SK-N-SH (cell line): ENCODE results near the gene MYO3A. TPM values are rescaled to one million over a fixed set of nuclear protein-coding genes. Genes with fewer than 3 reads are reported as not detected.

Source experiments
- CTCF ChIA-PET: fragments of 300-600, 350-600 bp; formaldehyde crosslinking; extraction: SDS; loops from one replicate; lab custom pipeline; 2021; lab: Yijun Ruan, JAX
- POLR2A ChIA-PET: fragments of 350-600 bp; sonication (Branson Sonifier 250); formaldehyde crosslinking; extraction: SDS; loops from one replicate; lab custom pipeline; 2020; ENCODE audit warnings: antibody characterized with exemption, inconsistent platforms; lab: Yijun Ruan, JAX
- DNase-seq: peaks from one replicate; pipeline ENCODE4 v3.0.0; 2012
- H2AFZ ChIP-seq: fragments of 200-600 bp; sonication (generic); 2 replicates; pipeline ENCODE4 v1.8.1; 2016; ENCODE audit warnings: antibody characterized with exemption, mild to moderate bottlenecking, low read depth
- H3F3A ChIP-seq: fragments of 200-600 bp; sonication (generic); replicated peaks from 2 replicates; pipeline ENCODE3; 2016; ENCODE audit warnings: antibody characterized with exemption, mild to moderate bottlenecking; ENCODE audit not compliant: insufficient read depth
- H3K27ac ChIP-seq, 2 experiments: fragments of 200-500 bp in 1 of 2; fragments of 200-600 bp in 1 of 2; sonication (Bioruptor generic) in 1 of 2; sonication (generic), shearing (Covaris generic) in 1 of 2; 2 replicates each; pipeline versions ENCODE4 v1.5.1 to v1.6.1; 2014 to 2016; ENCODE audit warnings: low read depth in 2 of 2, inconsistent platforms in 1 of 2, low read length in 1 of 2, mild to moderate bottlenecking in 1 of 2, mixed read lengths in 1 of 2
- H3K27me3 ChIP-seq: fragments of 200-600 bp; sonication (generic), shearing (Covaris generic); 2 replicates; pipeline ENCODE4 v1.6.1; 2016; ENCODE audit warnings: mixed run types; ENCODE audit not compliant: insufficient read depth
- H3K36me3 ChIP-seq, 2 experiments: fragments of 200-500 bp in 1 of 2; fragments of 200-600 bp in 1 of 2; sonication (Bioruptor generic) in 1 of 2; sonication (generic) in 1 of 2; replicated peaks in 1 of 2; 2 replicates each; pipeline versions ENCODE3 to v1.5.1; 2014 to 2016; ENCODE audit warnings: low read length in 1 of 2, mild to moderate bottlenecking in 1 of 2; ENCODE audit not compliant: insufficient read depth in 2 of 2, control insufficient read depth in 1 of 2
- H3K4me1 ChIP-seq, 2 experiments: fragments of 200-500 bp in 1 of 2; fragments of 200-600 bp in 1 of 2; sonication (Bioruptor generic) in 1 of 2; sonication (generic), shearing (Covaris generic) in 1 of 2; 2 replicates each; pipeline versions ENCODE4 v1.5.1 to v1.6.1; 2014 to 2016; ENCODE audit warnings: low read depth in 1 of 2, low read length in 1 of 2, mixed run types in 1 of 2; ENCODE audit not compliant: insufficient read depth in 2 of 2, control insufficient read depth in 1 of 2
- H3K4me2 ChIP-seq: fragments of 200-600 bp; sonication (generic), shearing (Covaris generic); 2 replicates; pipeline ENCODE4 v1.6.1; 2017; ENCODE audit warnings: mixed run types
- H3K4me3 ChIP-seq, 2 experiments: fragments of 200-500 bp in 1 of 2; fragments of 200-600 bp in 1 of 2; sonication (Bioruptor generic) in 1 of 2; sonication (generic), shearing (Covaris generic) in 1 of 2; 2 replicates each; pipeline versions ENCODE4 v1.5.1 to v1.8.1; 2014 to 2016; ENCODE audit warnings: low read depth in 2 of 2, inconsistent platforms in 1 of 2, low read length in 1 of 2, mild to moderate bottlenecking in 1 of 2, mixed read lengths in 1 of 2, moderate library complexity in 1 of 2
- H3K79me2 ChIP-seq: fragments of 200-600 bp; sonication (generic); 2 replicates; pipeline ENCODE4 v1.8.1; 2017; ENCODE audit warnings: mild to moderate bottlenecking; ENCODE audit not compliant: insufficient read depth
- H3K9ac ChIP-seq: fragments of 200-600 bp; sonication (generic); 2 replicates; pipeline ENCODE4 v1.6.1; 2017; ENCODE audit warnings: mixed run types
- H3K9me2 ChIP-seq: fragments of 200-600 bp; sonication (generic); 2 replicates; pipeline ENCODE4 v1.6.1; 2017; ENCODE audit warnings: mixed run types
- H3K9me3 ChIP-seq: fragments of 200-600 bp; sonication (generic); 2 replicates; pipeline ENCODE4 v1.6.1; 2017; ENCODE audit warnings: mixed run types, mild to moderate bottlenecking, moderate library complexity
- H4K20me1 ChIP-seq: fragments of 200-600 bp; sonication (generic); 2 replicates; pipeline ENCODE4 v1.6.1; 2017; ENCODE audit warnings: mild to moderate bottlenecking, mixed run types; ENCODE audit not compliant: insufficient read depth
- FOXM1 ChIP-seq: IDR thresholded peaks from 2 replicates; pipeline ENCODE4 v1.4.0; 2012; ENCODE audit warnings: low read depth, mild to moderate bottlenecking
- MXI1 ChIP-seq: IDR thresholded peaks from 2 replicates; pipeline ENCODE4 v1.6.1; 2012; ENCODE audit warnings: mild to moderate bottlenecking, low read depth, low read length, improper control_type of control experiment
- PBX3 ChIP-seq: IDR thresholded peaks from 2 replicates; pipeline ENCODE4; 2012
- RCOR1 ChIP-seq: fragments of 150-350 bp; IDR thresholded peaks from 2 replicates; pipeline ENCODE4 v1.6.1; 2017; ENCODE audit warnings: antibody characterized with exemption, low read length
- REST ChIP-seq: IDR thresholded peaks from 2 replicates; pipeline ENCODE4 v1.6.1; 2012; ENCODE audit warnings: mild to moderate bottlenecking, low read depth, low read length, moderate library complexity
- RXRA ChIP-seq: IDR thresholded peaks from 2 replicates; pipeline ENCODE4 v1.4.0; 2012; ENCODE audit warnings: low read depth, mild to moderate bottlenecking, borderline replicate concordance
- SIN3A ChIP-seq: IDR thresholded peaks from 2 replicates; pipeline ENCODE4 v1.6.1; 2012; ENCODE audit warnings: low read depth, mild to moderate bottlenecking, low read length, moderate library complexity, borderline replicate concordance
- WGBS: methylation state at CpG from one replicate; pipeline ENCODE4 v1.1.6; 2017; ENCODE audit warnings: low lambda C conversion rate; 5-methylcytosine and 5-hydroxymethylcytosine counted together
- polyA plus RNA-seq, 3 experiments: library from polyadenylated mRNA; depleted of rRNA; stranded (reverse); fragments of >200 nt; gene quantifications; 2 replicates each; pipeline ENCODE4 v1.2.3, GENCODE V29; 2012
- TF ChIP-seq, protein P1 (sequence below): fragments of 200-600 bp; sonication (generic); IDR thresholded peaks from 2 replicates; pipeline ENCODE4 v1.6.1; 2017; ENCODE audit warnings: antibody characterized with exemption, mild to moderate bottlenecking, moderate library complexity
- TF ChIP-seq, protein P2 (sequence below): fragments of 150-350 bp; IDR thresholded peaks from 2 replicates; pipeline ENCODE4 v1.6.1; 2016; ENCODE audit warnings: mild to moderate bottlenecking, low read depth, low read length

Gene MYO3A
- polyA plus RNA-seq, 1 of the 3 experiments (the other 2 are of a cell fraction): not detected

DNA sequence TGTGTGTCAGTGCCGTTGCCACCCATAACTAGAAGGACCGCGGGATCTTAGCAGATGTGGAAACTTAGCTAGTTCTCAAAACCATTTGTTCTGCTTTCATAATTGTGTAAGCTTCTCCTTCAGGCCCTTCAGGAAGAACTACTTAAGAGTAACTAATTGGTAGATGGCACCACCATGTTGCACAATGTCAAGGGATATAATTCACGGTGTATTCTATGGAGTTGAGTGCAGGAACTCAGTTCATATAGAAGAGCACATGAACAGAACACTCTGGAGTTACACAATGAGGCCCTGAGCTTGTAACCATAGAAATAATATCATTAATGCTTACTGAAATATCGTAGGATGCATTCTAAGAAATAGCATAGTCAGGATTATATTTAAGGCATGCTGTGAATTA lies 156.0 kb downstream of the MYO3A start:
- no peak overlapping the region for H3K27ac ChIP-seq
- no peaks in the 10 kb centered on the region for H3K4me1 ChIP-seq
- H3K27me3 ChIP-seq: no peaks in the 10 kb centered on the region
- no peak for TF ChIP-seq PBX3
- TF ChIP-seq REST: no peak
- TF ChIP-seq, protein P1, sequence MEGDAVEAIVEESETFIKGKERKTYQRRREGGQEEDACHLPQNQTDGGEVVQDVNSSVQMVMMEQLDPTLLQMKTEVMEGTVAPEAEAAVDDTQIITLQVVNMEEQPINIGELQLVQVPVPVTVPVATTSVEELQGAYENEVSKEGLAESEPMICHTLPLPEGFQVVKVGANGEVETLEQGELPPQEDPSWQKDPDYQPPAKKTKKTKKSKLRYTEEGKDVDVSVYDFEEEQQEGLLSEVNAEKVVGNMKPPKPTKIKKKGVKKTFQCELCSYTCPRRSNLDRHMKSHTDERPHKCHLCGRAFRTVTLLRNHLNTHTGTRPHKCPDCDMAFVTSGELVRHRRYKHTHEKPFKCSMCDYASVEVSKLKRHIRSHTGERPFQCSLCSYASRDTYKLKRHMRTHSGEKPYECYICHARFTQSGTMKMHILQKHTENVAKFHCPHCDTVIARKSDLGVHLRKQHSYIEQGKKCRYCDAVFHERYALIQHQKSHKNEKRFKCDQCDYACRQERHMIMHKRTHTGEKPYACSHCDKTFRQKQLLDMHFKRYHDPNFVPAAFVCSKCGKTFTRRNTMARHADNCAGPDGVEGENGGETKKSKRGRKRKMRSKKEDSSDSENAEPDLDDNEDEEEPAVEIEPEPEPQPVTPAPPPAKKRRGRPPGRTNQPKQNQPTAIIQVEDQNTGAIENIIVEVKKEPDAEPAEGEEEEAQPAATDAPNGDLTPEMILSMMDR: no peak
- no peak for TF ChIP-seq RXRA
- TF ChIP-seq RCOR1: no peak
- TF ChIP-seq, protein P2, sequence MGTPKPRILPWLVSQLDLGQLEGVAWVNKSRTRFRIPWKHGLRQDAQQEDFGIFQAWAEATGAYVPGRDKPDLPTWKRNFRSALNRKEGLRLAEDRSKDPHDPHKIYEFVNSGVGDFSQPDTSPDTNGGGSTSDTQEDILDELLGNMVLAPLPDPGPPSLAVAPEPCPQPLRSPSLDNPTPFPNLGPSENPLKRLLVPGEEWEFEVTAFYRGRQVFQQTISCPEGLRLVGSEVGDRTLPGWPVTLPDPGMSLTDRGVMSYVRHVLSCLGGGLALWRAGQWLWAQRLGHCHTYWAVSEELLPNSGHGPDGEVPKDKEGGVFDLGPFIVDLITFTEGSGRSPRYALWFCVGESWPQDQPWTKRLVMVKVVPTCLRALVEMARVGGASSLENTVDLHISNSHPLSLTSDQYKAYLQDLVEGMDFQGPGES: no peak
- TF ChIP-seq FOXM1: no peak
- no peak for TF ChIP-seq SIN3A
- no peak for TF ChIP-seq MXI1
- CTCF ChIA-PET: no interaction called here
- H3K9me2 ChIP-seq: no peaks in the 10 kb centered on the region
- no peak overlapping the region for H2AFZ ChIP-seq
- POLR2A ChIA-PET: no interaction called here
- H3K4me2 ChIP-seq: no peak overlapping the region
- no peaks in the 10 kb centered on the region for H3K9me3 ChIP-seq
- H3K9ac ChIP-seq: no peak overlapping the region
- no peaks in the 10 kb centered on the region for H3F3A ChIP-seq
- WGBS: 48% methylated on average over 5 of the region's 5 CpGs
- H3K4me3 ChIP-seq: no peak overlapping the region
- H3K79me2 ChIP-seq: no peaks in the 10 kb centered on the region
- no peaks in the 10 kb centered on the region for H4K20me1 ChIP-seq
- H3K36me3 ChIP-seq: no peaks in the 10 kb centered on the region
- DNase-seq: no peak
